Activated T-helper 1 cell treated with anti-CD3 and anti-CD28 coated beads, Interleukin-12 subunit alpha, Interleukin-12 subunit beta, Interleukin-2, Interleukin-4 antibody, amounts not matched to agents 30 ng/mL and 10 ng/mL and 1 ng/mL, durations not matched to agents 14 hours and 24 hours and 36 hours (primary cell): ENCODE data around the gene RPL13. TPM values are rescaled to one million over a fixed set of nuclear protein-coding genes. Genes with fewer than 3 reads are reported as not detected.

Experiments
- DNase-seq: peaks from one replicate; pipeline ENCODE4 v3.0.0; 2021; ENCODE audit warnings: low spot score
- H3K27ac Mint-ChIP-seq: one replicate; pipeline ENCODE4 v1.8.0; 2021; ENCODE audit warnings: mild to moderate bottlenecking, mixed read lengths
- H3K27me3 Mint-ChIP-seq: one replicate; pipeline ENCODE4 v1.8.0; 2022; ENCODE audit warnings: mild to moderate bottlenecking, moderate library complexity, mixed read lengths; ENCODE audit not compliant: insufficient read depth
- H3K36me3 Mint-ChIP-seq: one replicate; pipeline ENCODE4 v1.8.0; 2021; ENCODE audit warnings: low read depth, mixed read lengths
- H3K4me1 Mint-ChIP-seq: one replicate; pipeline ENCODE4 v1.8.0; 2021; ENCODE audit warnings: low read depth, mixed read lengths
- H3K4me3 Mint-ChIP-seq: one replicate; pipeline ENCODE4 v1.8.0; 2021; ENCODE audit warnings: mild to moderate bottlenecking, moderate library complexity, mixed read lengths
- H3K9me3 Mint-ChIP-seq: one replicate; pipeline ENCODE4 v1.8.0; 2021; ENCODE audit warnings: mixed read lengths
- intact Hi-C: fragments of 100-400 bp; cut with micrococcal nuclease; formaldehyde crosslinking; loops from one replicate; pipeline ENCODE4 v1.15.1; 2024
- total RNA-seq: library from RNA; stranded (reverse); gene quantifications from 2 replicates; pipeline ENCODE4 v1.2.3, GENCODE V29; 2022

Gene RPL13
- total RNA-seq, 1 donor from 2014 or later = 2,133 TPM

GRCh38 chr16:89604764-89605163 is 44.3 kb downstream of the RPL13 start:
- intact Hi-C loops = no loop called here
- no peaks in the 10 kb centered on the region for H3K36me3 Mint-ChIP-seq
- no peak overlapping the region for H3K27ac Mint-ChIP-seq
- DNase-seq = no peak
- H3K4me3 Mint-ChIP-seq = no peak overlapping the region
- H3K27me3 Mint-ChIP-seq = no peaks in the 10 kb centered on the region
- H3K9me3 Mint-ChIP-seq = no peaks in the 10 kb centered on the region
- H3K4me1 Mint-ChIP-seq = peaks cover 13% of the 10 kb centered on the region

DNA sequence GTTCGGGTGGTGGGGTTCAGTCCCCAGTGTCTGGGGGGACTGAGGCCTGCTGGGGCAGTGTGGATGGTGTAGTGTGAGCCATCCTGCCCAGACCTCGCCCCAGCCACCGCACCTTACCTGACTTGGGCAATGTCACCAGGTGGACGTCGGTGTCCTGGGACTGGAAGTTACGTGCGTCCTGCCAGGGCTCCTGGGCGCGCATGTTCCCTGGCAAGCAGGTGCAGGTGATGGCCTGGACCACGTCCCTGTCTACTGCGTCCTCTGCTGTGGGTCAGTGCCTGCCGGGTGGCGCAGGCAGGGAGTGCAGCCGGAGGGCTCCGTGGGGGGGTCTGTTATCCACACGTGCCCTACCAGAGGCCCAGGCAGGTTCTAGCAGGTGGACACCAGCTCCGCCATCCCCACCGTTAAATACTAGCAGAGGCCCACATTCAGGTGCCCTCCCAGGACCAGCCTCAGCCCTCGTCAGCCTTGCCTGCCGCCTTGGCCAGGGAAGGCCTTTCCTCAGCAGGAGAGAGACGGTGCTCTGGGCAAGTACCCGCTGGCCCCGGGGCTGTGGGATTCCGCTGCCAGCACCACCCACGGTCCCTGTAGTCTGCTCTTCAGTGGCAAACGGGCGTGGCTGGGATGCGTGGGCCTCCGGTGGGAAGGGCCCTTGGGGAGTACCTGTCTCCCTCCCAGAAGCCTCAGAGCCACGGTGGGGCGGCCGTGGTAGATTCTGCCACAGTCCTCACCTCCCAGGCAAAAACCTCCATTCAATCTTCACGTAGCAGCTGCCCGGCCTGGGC is 44.9 kb downstream of the RPL13 start:
- Mint-ChIP-seq H3K9me3 (no peaks in the 10 kb centered on the region), H3K27me3 (no peaks in the 10 kb centered on the region), H3K36me3 (no peaks in the 10 kb centered on the region), H3K4me1 (peaks cover 13% of the 10 kb centered on the region), H3K4me3 (no peak overlapping the region), H3K27ac (no peak overlapping the region)
- DNase-seq = no peak
- intact Hi-C loops = no loop called here

DNA sequence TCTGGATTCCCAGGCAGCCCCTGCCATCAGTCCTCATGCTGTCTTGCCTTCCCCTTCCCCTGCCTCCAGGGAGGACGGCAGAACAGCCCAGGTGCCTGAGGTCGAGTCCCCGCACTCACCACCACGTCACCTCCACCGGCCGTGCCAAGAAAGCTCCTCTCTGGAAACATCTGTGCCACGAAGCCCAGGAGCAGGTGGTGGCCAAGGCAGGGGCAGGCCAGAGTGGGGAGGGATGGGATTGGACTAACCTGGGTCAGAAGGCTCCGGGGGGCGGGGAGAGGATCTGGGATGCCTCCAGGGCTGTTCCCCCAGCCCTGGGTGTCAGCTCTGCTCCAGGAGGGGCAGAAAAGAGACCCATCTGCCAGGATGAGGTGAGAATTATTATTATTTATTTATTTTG is 45.5 kb downstream of the RPL13 start:
- Mint-ChIP-seq H3K27me3 (no peaks in the 10 kb centered on the region), H3K4me3 (no peak overlapping the region), H3K27ac (no peak overlapping the region), H3K4me1 (peaks cover 13% of the 10 kb centered on the region), H3K9me3 (no peaks in the 10 kb centered on the region), H3K36me3 (no peaks in the 10 kb centered on the region)
- DNase-seq = no peak
- intact Hi-C loops = no loop called here

- no peaks in the 10 kb centered on the region for H3K27me3 Mint-ChIP-seq
- no peak overlapping the region for H3K4me3 Mint-ChIP-seq
- no peaks in the 10 kb centered on the region for H3K36me3 Mint-ChIP-seq
- no peaks in the 10 kb centered on the region for H3K9me3 Mint-ChIP-seq
- intact Hi-C loops = no loop called here
- peaks cover 8% of the 10 kb centered on the region for H3K4me1 Mint-ChIP-seq
- H3K27ac Mint-ChIP-seq = no peak overlapping the region
- DNase-seq = no peak
Observed at GRCh38 chr16:89607453-89607852, 47.0 kb downstream of the RPL13 start.

DNA sequence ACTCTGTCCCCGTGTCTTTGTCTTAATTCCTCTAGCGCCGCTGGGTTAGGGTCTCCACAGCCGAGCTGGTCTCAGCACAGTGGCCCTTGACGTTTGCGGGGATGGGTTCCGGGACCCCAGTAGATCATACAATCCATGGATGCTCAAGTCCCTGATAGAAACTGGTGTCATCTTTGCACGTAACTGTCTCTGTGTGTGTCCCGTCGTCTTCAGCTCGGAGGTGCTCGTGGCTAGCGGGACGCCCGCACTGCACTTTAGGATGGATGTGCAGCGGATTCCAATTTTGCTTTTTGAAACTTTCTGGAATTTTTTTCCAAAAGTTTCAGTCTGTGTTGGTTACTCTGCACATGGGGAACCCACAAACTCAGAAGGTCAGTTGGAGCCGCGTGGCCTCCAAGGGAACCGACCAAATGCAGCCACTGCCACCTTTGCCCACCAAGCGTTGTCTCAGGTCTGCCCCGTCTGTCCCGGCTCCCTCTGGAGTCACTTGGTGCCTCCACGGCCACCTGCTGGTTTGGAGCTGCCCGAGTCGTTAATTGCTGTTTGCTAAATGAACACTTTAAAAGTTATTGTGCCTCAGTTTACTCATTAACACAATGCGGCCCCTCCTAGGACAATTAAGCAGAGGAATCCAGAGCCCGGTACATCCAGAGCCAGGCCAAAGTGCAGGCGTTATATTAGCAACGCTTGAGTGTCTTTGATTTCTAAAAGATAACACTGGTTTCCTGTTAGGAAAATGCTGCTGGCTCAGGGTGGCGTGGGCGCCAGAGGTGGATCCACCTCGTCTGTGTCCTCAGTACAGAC is 47.7 kb downstream of the RPL13 start:
- intact Hi-C loops = no loop called here
- Mint-ChIP-seq H3K27ac (no peak overlapping the region), H3K36me3 (no peaks in the 10 kb centered on the region), H3K27me3 (no peaks in the 10 kb centered on the region), H3K4me3 (no peak overlapping the region), H3K9me3 (no peaks in the 10 kb centered on the region), H3K4me1 (peaks cover 1% of the 10 kb centered on the region)
- no peak for DNase-seq

- Mint-ChIP-seq H3K9me3 (no peaks in the 10 kb centered on the region), H3K4me1 (no peaks in the 10 kb centered on the region), H3K36me3 (no peaks in the 10 kb centered on the region), H3K27me3 (no peaks in the 10 kb centered on the region), H3K27ac (no peak overlapping the region), H3K4me3 (no peak overlapping the region)
- intact Hi-C loops = no loop called here
- no peak for DNase-seq
Observed at GRCh38 chr16:89610108-89610453, 49.6 kb downstream of the RPL13 start.

- Mint-ChIP-seq H3K36me3 (no peaks in the 10 kb centered on the region), H3K4me3 (no peak overlapping the region), H3K9me3 (peaks cover 4% of the 10 kb centered on the region), H3K27ac (no peak overlapping the region), H3K27me3 (no peaks in the 10 kb centered on the region), H3K4me1 (no peaks in the 10 kb centered on the region)
- intact Hi-C loops = no loop called here
- no peak for DNase-seq
Observed at GRCh38 chr16:89612415-89613166, 52.1 kb downstream of the RPL13 start.

DNA sequence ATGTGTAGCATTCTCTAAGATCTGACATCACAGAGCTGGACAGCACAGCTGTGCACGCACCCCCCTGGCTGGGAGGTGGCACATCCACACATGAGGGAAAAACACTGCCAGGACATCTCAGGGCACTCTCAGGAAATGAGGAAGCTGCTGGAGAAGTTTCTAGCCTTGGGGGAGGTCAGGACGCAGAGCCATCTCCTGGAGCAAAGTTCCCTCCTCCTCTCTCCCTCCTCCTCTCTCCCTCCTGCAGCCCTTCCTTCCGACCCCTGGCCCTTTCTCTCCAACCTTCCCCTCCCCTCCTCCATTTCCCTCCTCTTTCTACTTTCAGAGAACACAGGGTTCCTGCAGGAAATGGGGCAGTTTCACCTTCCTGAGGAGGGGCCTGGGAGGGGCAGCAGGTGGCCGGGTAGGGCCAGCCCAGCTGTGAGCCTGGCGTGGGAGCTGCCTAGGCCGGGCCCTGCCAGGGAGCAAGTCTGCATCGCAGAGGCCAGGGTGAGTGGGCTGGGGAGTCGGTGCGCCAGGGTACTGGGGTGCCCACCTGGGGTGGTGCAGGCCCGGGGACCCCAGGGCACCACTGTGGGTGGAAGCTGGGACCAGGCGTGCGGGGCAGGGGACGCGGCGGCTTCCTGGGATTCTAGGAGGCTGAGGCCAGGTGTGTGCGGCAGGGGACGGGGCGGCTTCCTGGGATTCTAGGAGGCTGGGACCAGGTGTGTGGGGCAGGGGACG is 52.9 kb downstream of the RPL13 start, which contains the start of gene DPEP1:
TSS of gene DPEP1 (plus strand) at position 412 of the 723 bp plus-strand sequence. CDS start 16,769 bp downstream, outside the sequence.
- no peak within 1 kb of the TSS for H3K4me3 Mint-ChIP-seq
- H3K27me3 Mint-ChIP-seq = no peaks in the 10 kb centered on the region
- H3K27ac Mint-ChIP-seq = no peak within 1 kb of the TSS
- peaks cover 4% of the 10 kb centered on the region for H3K9me3 Mint-ChIP-seq
- no peaks in the 10 kb centered on the region for H3K36me3 Mint-ChIP-seq
- H3K4me1 Mint-ChIP-seq = no peaks in the 10 kb centered on the region
- intact Hi-C loops = no loop called here
- no peak for DNase-seq

- no peak overlapping the region for H3K4me3 Mint-ChIP-seq
- H3K27ac Mint-ChIP-seq = no peak overlapping the region
- peaks cover 4% of the 10 kb centered on the region for H3K9me3 Mint-ChIP-seq
- no peaks in the 10 kb centered on the region for H3K27me3 Mint-ChIP-seq
- no peak for DNase-seq
- H3K4me1 Mint-ChIP-seq = no peaks in the 10 kb centered on the region
- no peaks in the 10 kb centered on the region for H3K36me3 Mint-ChIP-seq
- intact Hi-C loops = no loop called here
Observed at GRCh38 chr16:89613954-89614459, 53.5 kb downstream of the RPL13 start.

Other genes with a start within 250 kb of the RPL13 start
- gene ANKRD11, start 70.1 kb upstream of the RPL13 start, total RNA-seq = 176 and 179 TPM in 2 replicates
- gene SPG7, start 52.3 kb upstream of the RPL13 start, total RNA-seq = 106 and 112 TPM in 2 replicates
- gene CPNE7, start 15.1 kb downstream of the RPL13 start, total RNA-seq = 32.2 and 35.2 TPM in 2 replicates
- not detected in 2 replicates for gene DPEP1, start 53.0 kb downstream of the RPL13 start, total RNA-seq
- gene CHMP1A, start 97.0 kb downstream of the RPL13 start, total RNA-seq = 85.7 and 87.7 TPM in 2 replicates
- gene SPATA33, start 97.2 kb downstream of the RPL13 start, total RNA-seq = 15.1 and 16.1 TPM in 2 replicates
- 93.9 and 99.6 TPM in 2 replicates for gene CDK10, start 126.0 kb downstream of the RPL13 start, total RNA-seq
- gene SPATA2L, start 141.0 kb downstream of the RPL13 start, total RNA-seq = 14.1 and 15.2 TPM in 2 replicates
- 4.9 and 5.9 TPM in 2 replicates for gene VPS9D1, start 160.2 kb downstream of the RPL13 start, total RNA-seq
- gene ZNF276, start 160.9 kb downstream of the RPL13 start, total RNA-seq = 34.2 and 36.4 TPM in 2 replicates